Measurements from ENCODE around the gene INSR. TPM values are rescaled to one million over a fixed set of nuclear protein-coding genes. Genes with fewer than 3 reads are reported as not detected.

The INSR gene
- total RNA-seq, 1 experiment from 2014 or later: 22.6 TPM

DNA sequence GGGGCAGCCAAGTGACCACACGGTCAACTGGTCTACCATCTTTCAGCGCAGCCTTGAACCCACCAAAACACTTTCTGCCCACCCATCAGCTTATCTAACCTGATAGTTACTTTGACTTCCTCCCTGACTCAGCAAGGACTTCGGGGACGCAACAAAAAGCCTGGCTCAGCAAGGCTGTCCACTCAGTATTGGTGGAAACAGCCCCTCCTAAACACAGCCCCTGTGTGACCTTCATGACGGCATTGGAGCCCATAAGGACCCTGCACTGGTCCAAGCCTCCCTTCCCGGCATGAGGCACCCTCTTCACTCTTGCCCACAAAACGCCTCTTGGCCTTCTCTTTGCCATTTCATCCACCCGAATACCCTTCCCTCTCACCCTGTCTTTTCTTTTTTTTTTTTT is 39.1 kb downstream of the INSR start:
- TF ChIP-seq, protein P1, sequence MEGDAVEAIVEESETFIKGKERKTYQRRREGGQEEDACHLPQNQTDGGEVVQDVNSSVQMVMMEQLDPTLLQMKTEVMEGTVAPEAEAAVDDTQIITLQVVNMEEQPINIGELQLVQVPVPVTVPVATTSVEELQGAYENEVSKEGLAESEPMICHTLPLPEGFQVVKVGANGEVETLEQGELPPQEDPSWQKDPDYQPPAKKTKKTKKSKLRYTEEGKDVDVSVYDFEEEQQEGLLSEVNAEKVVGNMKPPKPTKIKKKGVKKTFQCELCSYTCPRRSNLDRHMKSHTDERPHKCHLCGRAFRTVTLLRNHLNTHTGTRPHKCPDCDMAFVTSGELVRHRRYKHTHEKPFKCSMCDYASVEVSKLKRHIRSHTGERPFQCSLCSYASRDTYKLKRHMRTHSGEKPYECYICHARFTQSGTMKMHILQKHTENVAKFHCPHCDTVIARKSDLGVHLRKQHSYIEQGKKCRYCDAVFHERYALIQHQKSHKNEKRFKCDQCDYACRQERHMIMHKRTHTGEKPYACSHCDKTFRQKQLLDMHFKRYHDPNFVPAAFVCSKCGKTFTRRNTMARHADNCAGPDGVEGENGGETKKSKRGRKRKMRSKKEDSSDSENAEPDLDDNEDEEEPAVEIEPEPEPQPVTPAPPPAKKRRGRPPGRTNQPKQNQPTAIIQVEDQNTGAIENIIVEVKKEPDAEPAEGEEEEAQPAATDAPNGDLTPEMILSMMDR (IDR thresholded peaks at IDR 0.05; ENCODE audit: insufficient read depth in 1 of 2, low read depth in 1 of 2, low read length in 1 of 2, severe bottlenecking in 1 of 2, unreplicated experiment in 1 of 2): no peak
- H3K27ac Mint-ChIP-seq (ENCODE audit: unreplicated experiment): no peak overlapping the region
- ChIA-PET CTCF (no interaction called here), POLR2A (no interaction called here)
- no peaks in the 10 kb centered on the region; the same call in 1 of the 2 replicates for H3K36me3 ChIP-seq (ENCODE audit: control insufficient read depth, insufficient read depth, low read length)
- H3K9me3 ChIP-seq: no peaks in the 10 kb centered on the region
- BruUV-seq (replicated peaks): no TSS peak
- intact Hi-C loops (cut with micrococcal nuclease; ENCODE audit: unreplicated experiment): no loop called here
- no peaks in the 10 kb centered on the region for H3K27me3 ChIP-seq (replicated peaks; ENCODE audit: control insufficient read depth, insufficient read depth, low read length)
- no peak for DNase-seq
- no peak overlapping the region for H3K4me3 ChIP-seq (ENCODE audit: low read depth, low read length)
- H3K4me1 ChIP-seq: peaks cover 20% of the 10 kb centered on the region
- peaks cover 20% of the 10 kb centered on the region for H3K4me1 Mint-ChIP-seq (ENCODE audit: low read depth, unreplicated experiment)
- H3K4me3 Mint-ChIP-seq (ENCODE audit: unreplicated experiment): no peak overlapping the region
- H3K27me3 Mint-ChIP-seq (ENCODE audit: insufficient read depth, unreplicated experiment): no peaks in the 10 kb centered on the region
- H3K36me3 Mint-ChIP-seq (ENCODE audit: insufficient read depth, unreplicated experiment): peaks cover 5% of the 10 kb centered on the region
- H3K9me3 Mint-ChIP-seq (ENCODE audit: unreplicated experiment): no peaks in the 10 kb centered on the region

DNA sequence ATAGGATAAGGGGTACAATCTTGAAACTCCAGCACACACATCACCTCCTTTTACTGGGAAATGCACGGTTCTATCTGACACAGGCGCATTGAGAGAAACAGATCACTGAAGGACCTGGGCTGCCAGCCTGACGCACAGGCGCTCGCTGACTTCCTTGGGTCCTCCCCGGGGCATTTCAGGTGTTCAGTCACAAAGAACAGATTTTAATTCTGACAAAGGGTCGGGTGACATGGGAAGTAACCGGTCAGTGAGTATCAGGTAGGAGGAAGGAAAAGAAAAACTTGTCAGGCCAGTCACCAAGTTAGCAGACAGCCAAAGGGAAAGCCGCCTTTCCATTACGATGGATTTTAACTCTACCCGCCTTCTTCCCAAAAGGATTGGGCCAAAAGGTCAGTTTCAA is 39.6 kb downstream of the INSR start:
- Mint-ChIP-seq H3K27me3 (ENCODE audit: insufficient read depth, unreplicated experiment) (no peaks in the 10 kb centered on the region), H3K4me3 (ENCODE audit: unreplicated experiment) (no peak overlapping the region), H3K9me3 (ENCODE audit: unreplicated experiment) (no peaks in the 10 kb centered on the region), H3K36me3 (ENCODE audit: insufficient read depth, unreplicated experiment) (peaks cover 5% of the 10 kb centered on the region), H3K27ac (ENCODE audit: unreplicated experiment) (no peak overlapping the region), H3K4me1 (ENCODE audit: low read depth, unreplicated experiment) (peaks cover 20% of the 10 kb centered on the region)
- TF ChIP-seq, protein P1 (IDR thresholded peaks at IDR 0.05; ENCODE audit: insufficient read depth in 1 of 2, low read depth in 1 of 2, low read length in 1 of 2, severe bottlenecking in 1 of 2, unreplicated experiment in 1 of 2): no peak
- H3K4me1 ChIP-seq: peaks cover 20% of the 10 kb centered on the region
- no peak overlapping the region for H3K4me3 ChIP-seq (ENCODE audit: low read depth, low read length)
- no peaks in the 10 kb centered on the region for H3K27me3 ChIP-seq (replicated peaks; ENCODE audit: control insufficient read depth, insufficient read depth, low read length)
- ChIA-PET POLR2A (no interaction called here), CTCF (no interaction called here)
- intact Hi-C loops (cut with micrococcal nuclease; ENCODE audit: unreplicated experiment): no loop called here
- H3K9me3 ChIP-seq: no peaks in the 10 kb centered on the region
- H3K36me3 ChIP-seq (ENCODE audit: control insufficient read depth, insufficient read depth, low read length): no peaks in the 10 kb centered on the region; the same call in 1 of the 2 replicates
- BruUV-seq (replicated peaks): no TSS peak
- DNase-seq: no peak

DNA sequence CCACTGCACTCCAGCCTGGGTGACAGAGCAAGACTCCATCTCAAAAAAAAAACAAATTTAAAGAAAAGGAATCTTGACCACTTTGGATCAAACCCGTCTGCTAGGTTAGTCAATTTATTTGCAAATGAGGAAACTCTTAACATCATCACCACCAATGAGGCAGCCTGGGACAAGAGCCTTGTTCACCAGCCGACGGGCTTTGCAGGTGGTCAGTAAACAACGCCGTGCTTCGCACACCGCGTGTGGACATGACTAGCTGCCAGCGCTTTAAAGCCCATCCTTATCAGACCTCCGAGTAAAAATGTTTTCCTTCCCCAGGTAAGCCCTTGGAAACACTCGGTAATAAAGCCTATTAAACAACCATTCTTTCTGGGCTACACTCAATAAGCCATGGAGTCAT is 41.9 kb downstream of the INSR start:
- Mint-ChIP-seq H3K27ac (ENCODE audit: unreplicated experiment) (no peak overlapping the region), H3K9me3 (ENCODE audit: unreplicated experiment) (no peaks in the 10 kb centered on the region), H3K27me3 (ENCODE audit: insufficient read depth, unreplicated experiment) (no peaks in the 10 kb centered on the region), H3K4me3 (ENCODE audit: unreplicated experiment) (no peak overlapping the region), H3K36me3 (ENCODE audit: insufficient read depth, unreplicated experiment) (peaks cover 5% of the 10 kb centered on the region), H3K4me1 (ENCODE audit: low read depth, unreplicated experiment) (peaks cover 14% of the 10 kb centered on the region)
- H3K27me3 ChIP-seq (replicated peaks; ENCODE audit: control insufficient read depth, insufficient read depth, low read length): no peaks in the 10 kb centered on the region
- no TSS peak for BruUV-seq (replicated peaks)
- DNase-seq: no peak
- peaks cover 4% of the 10 kb centered on the region for H3K4me1 ChIP-seq
- H3K9me3 ChIP-seq: no peaks in the 10 kb centered on the region
- ChIA-PET CTCF (no interaction called here), POLR2A (no interaction called here)
- intact Hi-C loops (cut with micrococcal nuclease; ENCODE audit: unreplicated experiment): no loop called here
- no peak overlapping the region for H3K4me3 ChIP-seq (ENCODE audit: low read depth, low read length)
- TF ChIP-seq, protein P1 (IDR thresholded peaks at IDR 0.05; ENCODE audit: insufficient read depth in 1 of 2, low read depth in 1 of 2, low read length in 1 of 2, severe bottlenecking in 1 of 2, unreplicated experiment in 1 of 2): no peak
- no peaks in the 10 kb centered on the region; the same call in 1 of the 2 replicates for H3K36me3 ChIP-seq (ENCODE audit: control insufficient read depth, insufficient read depth, low read length)

Data from Caco-2 (cell line).